KMS-11 (cell line): ENCODE measurements around the gene IQSEC1.

ENCODE experiments used
- H2AFZ ChIP-seq: fragments of 200-600 bp; sonication (generic); 2 replicates; pipeline ENCODE4 v1.6.1; 2016; ENCODE audit warnings: antibody characterized with exemption, mixed run types, low read depth
- H3K27ac ChIP-seq: fragments of 200-600 bp; sonication (generic); 2 replicates; pipeline ENCODE4 v1.6.1; 2016; ENCODE audit warnings: mild to moderate bottlenecking, mixed run types
- H3K27me3 ChIP-seq: fragments of 200-600 bp; sonication (generic); 2 replicates; pipeline ENCODE4 v1.6.1; 2017; ENCODE audit warnings: mild to moderate bottlenecking, low read depth, mixed run types, moderate library complexity; ENCODE audit not compliant: insufficient read depth
- H3K36me3 ChIP-seq: fragments of 200-600 bp; sonication (generic); 2 replicates; pipeline ENCODE4 v1.6.1; 2017; ENCODE audit warnings: mild to moderate bottlenecking, mixed run types; ENCODE audit not compliant: insufficient read depth
- H3K4me1 ChIP-seq: fragments of 200-600 bp; sonication (generic); 2 replicates; pipeline ENCODE4 v1.6.1; 2016; ENCODE audit warnings: mild to moderate bottlenecking, low read depth, mixed run types; ENCODE audit not compliant: poor library complexity, severe bottlenecking
- H3K4me2 ChIP-seq: fragments of 200-600 bp; sonication (generic); 2 replicates; pipeline ENCODE4 v1.7.0; 2016; ENCODE audit warnings: mild to moderate bottlenecking, mixed run types
- H3K4me3 ChIP-seq: fragments of 200-600 bp; sonication (generic); IDR thresholded peaks from 2 replicates; pipeline ENCODE4 v1.6.1; 2017; ENCODE audit warnings: low read depth, low read length, mixed read lengths; ENCODE audit not compliant: insufficient read depth
- H3K79me2 ChIP-seq: fragments of 200-600 bp; sonication (generic); 2 replicates; pipeline ENCODE4 v1.6.1; 2016; ENCODE audit warnings: low read depth, mixed run types; ENCODE audit not compliant: insufficient read depth
- H3K9ac ChIP-seq: fragments of 200-600 bp; sonication (generic); 2 replicates; pipeline ENCODE4 v1.6.1; 2016; ENCODE audit warnings: mild to moderate bottlenecking, mixed run types
- H4K20me1 ChIP-seq: fragments of 200-600 bp; sonication (generic); 2 replicates; pipeline ENCODE4 v1.6.1; 2016; ENCODE audit warnings: mild to moderate bottlenecking, mixed run types; ENCODE audit not compliant: insufficient read depth
- TF ChIP-seq, protein P1 (sequence below): fragments of 200-600 bp; sonication (generic); conservative IDR thresholded peaks from 2 replicates; pipeline ENCODE4 v1.6.1; 2017; ENCODE audit warnings: low read depth, mild to moderate bottlenecking, antibody characterized with exemption, low read length, moderate library complexity, mixed read lengths

The IQSEC1 gene

DNA sequence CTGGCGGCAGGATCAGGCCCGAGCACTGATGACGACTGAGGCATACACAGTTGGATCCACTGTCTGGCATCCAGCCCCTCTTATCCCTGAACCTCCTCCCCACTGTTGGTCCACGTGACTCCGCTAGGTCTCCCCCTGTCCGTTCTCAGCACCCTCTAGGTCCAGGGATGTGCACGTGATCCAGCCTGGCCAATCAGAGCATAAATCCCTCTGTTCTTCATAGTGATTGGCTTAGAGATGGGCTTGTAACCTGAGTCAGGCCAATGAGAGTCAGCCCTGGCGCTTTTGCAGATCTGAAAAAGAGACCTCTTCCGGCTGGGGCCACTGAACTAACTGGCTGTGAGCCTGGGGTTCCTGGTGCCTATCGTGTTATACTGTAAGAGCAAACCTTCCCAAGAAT is 20.5 kb upstream of the IQSEC1 start:
- no peaks in the 10 kb centered on the region for H3K36me3 ChIP-seq
- H3K9ac ChIP-seq: no peak overlapping the region
- H4K20me1 ChIP-seq: no peaks in the 10 kb centered on the region
- H3K27ac ChIP-seq: no peak overlapping the region
- H3K4me1 ChIP-seq: peaks cover 21% of the 10 kb centered on the region
- no peak overlapping the region for H3K4me2 ChIP-seq
- TF ChIP-seq, protein P1, sequence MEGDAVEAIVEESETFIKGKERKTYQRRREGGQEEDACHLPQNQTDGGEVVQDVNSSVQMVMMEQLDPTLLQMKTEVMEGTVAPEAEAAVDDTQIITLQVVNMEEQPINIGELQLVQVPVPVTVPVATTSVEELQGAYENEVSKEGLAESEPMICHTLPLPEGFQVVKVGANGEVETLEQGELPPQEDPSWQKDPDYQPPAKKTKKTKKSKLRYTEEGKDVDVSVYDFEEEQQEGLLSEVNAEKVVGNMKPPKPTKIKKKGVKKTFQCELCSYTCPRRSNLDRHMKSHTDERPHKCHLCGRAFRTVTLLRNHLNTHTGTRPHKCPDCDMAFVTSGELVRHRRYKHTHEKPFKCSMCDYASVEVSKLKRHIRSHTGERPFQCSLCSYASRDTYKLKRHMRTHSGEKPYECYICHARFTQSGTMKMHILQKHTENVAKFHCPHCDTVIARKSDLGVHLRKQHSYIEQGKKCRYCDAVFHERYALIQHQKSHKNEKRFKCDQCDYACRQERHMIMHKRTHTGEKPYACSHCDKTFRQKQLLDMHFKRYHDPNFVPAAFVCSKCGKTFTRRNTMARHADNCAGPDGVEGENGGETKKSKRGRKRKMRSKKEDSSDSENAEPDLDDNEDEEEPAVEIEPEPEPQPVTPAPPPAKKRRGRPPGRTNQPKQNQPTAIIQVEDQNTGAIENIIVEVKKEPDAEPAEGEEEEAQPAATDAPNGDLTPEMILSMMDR: no peak
- H3K27me3 ChIP-seq: no peaks in the 10 kb centered on the region
- no peak overlapping the region for H3K4me3 ChIP-seq
- no peak overlapping the region for H2AFZ ChIP-seq
- no peaks in the 10 kb centered on the region for H3K79me2 ChIP-seq

DNA sequence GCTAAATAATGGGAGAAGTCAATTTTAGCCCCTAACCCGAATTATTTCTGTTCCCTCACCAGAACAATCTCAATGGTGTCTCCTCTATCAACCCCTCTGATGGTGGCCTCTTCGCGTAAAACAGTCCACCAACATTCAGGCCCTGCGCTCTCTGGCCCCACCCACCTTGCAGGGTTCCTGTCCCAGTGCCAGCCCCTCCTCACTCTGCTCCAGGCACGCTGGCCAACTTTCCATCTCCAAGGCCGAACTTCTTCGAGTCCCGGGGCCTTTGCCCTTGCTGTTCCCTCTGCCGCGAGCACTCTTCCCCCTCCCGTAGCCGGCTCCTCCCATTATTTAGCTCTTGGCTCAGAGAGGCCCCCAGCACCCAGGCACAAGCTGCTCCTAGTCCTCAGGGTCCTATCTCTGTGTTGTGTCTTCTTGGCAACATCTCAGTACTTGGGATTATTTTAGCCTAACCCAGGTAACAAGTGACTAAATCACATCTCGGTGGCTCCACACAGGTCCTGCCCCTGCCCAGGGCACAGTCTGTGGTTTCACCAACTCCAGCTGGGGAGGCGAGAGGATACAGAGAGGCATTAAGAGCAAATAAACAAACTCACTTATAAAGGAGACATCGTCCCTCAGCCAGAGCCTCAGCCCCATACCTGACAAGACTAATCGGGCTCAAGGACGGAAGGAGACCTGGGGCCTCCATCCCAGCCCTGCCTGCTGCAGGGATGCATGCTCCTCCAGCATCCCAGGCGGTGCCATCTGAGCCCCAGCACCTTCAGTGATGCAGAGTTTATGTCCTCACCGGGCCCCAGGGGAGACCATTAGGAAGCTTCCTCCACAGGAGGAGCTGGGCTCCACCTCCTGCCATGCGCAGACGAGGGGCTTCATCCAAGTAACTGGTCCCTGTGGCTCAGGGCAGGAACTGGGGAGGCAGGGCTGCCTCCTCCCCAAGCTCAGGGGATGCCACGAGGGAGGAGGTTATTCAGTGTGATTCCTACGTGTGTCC is 19.7 kb upstream of the IQSEC1 start:
- H3K79me2 ChIP-seq: no peaks in the 10 kb centered on the region
- H3K4me3 ChIP-seq: no peak overlapping the region
- peaks cover 29% of the 10 kb centered on the region for H3K4me1 ChIP-seq
- H3K27me3 ChIP-seq: no peaks in the 10 kb centered on the region
- H3K4me2 ChIP-seq: no peak overlapping the region
- H3K9ac ChIP-seq: no peak overlapping the region
- H2AFZ ChIP-seq: no peak overlapping the region
- H3K27ac ChIP-seq: no peak overlapping the region
- no peaks in the 10 kb centered on the region for H4K20me1 ChIP-seq
- TF ChIP-seq, protein P1: no peak
- H3K36me3 ChIP-seq: no peaks in the 10 kb centered on the region

DNA sequence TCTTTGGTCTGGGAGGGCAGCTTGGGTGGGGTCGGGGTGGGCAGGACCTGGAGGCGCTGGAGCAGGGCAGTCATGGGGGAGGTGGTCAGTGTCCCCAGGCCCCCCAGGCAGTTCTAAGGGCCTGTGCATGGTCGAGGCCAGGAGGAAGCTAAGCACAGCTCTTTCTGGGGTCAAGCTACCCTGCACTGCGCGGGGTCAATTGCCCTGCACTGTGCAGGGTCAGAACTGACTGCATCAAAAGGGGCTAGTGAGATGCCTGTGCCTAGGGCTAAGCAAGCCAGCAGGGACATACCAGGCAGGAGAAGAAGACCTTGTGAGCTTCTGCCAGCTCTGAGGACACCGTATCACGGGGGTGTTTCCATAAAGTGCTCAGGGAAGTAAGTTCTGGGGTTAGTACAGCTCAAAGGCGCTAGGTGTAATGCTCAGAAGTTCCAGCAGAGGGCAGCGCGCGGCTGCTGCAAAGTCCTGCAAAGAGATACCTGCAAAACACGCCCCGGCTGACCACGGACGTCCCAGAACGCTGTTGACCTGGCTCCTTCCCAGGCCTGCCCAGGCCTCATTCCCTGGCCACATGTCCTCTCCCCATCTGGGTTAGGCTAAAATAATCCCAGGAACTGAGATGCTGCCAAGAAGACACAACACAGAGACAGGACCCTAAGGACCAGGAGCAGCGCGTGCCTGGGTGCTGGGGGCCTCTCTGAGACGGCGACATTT is 18.8 kb upstream of the IQSEC1 start:
- Histone ChIP-seq H3K36me3 (no peaks in the 10 kb centered on the region), H3K79me2 (no peaks in the 10 kb centered on the region), H3K4me3 (no peak overlapping the region), H3K27me3 (no peaks in the 10 kb centered on the region), H3K27ac (no peak overlapping the region), H3K4me1 (peaks cover 38% of the 10 kb centered on the region), H3K9ac (no peak overlapping the region), H2AFZ (peak overlapping the region; percentile 33; the same call in 1 of the 2 replicates), H4K20me1 (no peaks in the 10 kb centered on the region), H3K4me2 (peak overlapping the region; percentile 2; the same call in 1 of the 2 replicates)
- TF ChIP-seq, protein P1: peak; percentile 79

DNA sequence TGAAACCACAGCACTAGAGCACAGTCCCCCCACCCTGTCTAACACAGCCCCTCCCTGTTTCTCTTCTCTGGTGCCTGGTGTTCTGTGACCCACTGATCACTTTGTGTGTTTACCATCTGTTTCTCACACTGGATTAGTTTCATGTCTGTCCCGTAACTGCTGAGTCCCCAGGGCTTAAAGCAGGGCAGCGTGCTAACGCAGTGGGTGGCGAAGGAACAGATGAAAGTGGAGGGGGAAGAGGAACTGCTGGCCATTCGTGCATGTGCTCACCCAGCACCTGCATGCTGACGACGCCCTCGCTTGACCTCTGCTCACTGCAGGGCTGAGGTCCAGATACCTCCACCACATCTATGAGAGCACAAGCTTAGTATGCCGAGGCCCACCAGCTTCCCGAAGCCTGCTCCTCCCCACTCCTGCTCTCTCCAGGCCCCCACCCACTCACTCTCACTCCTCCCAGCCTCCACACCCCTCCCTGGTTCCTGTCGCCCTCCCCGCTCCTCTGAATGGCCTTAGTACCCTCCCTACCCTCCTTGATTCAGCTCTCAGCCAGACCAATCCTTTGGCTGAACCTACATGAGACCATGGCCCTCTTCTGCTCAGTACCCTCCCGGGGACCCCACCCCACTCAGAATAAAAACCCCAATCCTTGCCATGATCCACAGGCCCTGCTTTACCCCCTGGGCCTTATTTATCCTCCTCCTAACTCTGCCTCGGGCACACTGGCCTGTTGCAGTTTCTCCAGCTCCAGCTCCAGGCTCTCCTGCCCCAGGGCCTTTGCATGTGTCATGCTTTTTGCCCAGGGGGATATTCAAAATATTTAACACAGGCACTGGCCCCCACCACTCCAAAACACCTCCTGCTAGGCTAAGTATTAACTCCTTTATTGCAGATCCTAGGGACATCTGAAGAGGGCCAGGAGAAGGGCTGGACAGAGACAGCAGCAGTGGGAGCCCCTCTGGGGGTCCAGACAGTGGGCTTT is 15.1 kb upstream of the IQSEC1 start:
- Histone ChIP-seq H3K4me1 (peaks cover 59% of the 10 kb centered on the region), H3K27ac (peak overlapping the region; percentile 95), H4K20me1 (no peaks in the 10 kb centered on the region), H3K4me2 (peak overlapping the region; percentile 68), H3K9ac (peak overlapping the region; percentile 63), H3K4me3 (no peak overlapping the region), H3K79me2 (no peaks in the 10 kb centered on the region), H3K36me3 (no peaks in the 10 kb centered on the region), H2AFZ (peak overlapping the region; percentile 57; the same call in 1 of the 2 replicates), H3K27me3 (no peaks in the 10 kb centered on the region)
- TF ChIP-seq, protein P1: no peak
